Measurements from ENCODE around the gene OGFR.

DNA sequence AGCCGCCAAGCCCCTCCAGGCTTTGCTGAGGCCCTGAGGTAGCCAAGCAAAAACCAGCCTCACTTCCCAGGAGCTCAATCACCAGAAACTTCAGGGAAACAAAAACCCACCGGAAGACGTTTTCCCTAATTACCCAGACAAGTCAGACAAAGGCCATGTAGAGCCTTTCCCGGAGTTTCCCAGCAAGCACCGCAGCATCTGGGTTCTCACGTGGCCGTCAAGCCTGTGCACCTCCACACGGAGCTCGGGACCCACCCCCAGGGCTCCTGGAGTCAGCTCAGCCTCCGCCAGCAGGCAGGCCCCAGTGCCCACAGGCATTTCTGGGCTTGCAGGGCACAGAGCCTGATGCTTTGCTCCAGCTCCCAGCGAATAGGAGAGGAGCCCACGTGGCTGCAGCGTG lies 18.5 kb upstream of the OGFR start:
- no peak for TF ChIP-seq LEF1 (IDR thresholded peaks at IDR 0.05; ENCODE audit: borderline replicate concordance)
- TF ChIP-seq FOXM1 (IDR thresholded peaks at IDR 0.05; ENCODE audit: borderline replicate concordance): no peak
- TF ChIP-seq TARDBP (IDR thresholded peaks at IDR 0.05): no peak
- no peak for TF ChIP-seq SP1 (IDR thresholded peaks at IDR 0.05)
- no peak for TF ChIP-seq PKNOX1 (IDR thresholded peaks at IDR 0.05)

Measured in HEK293T (cell line).